GM03348 (cell line): Measurements from ENCODE around the gene SOAT1.
"Not testable (repeated sequence)": the region's sequence is repeated elsewhere in the genome, so short reads cannot be mapped to it uniquely, and the experiment has no call there.

Experiments used
- DNase-seq: peaks from one replicate; pipeline ENCODE4 v3.0.0; 2012; ENCODE audit warnings: low spot score

SOAT1 gene

DNA sequence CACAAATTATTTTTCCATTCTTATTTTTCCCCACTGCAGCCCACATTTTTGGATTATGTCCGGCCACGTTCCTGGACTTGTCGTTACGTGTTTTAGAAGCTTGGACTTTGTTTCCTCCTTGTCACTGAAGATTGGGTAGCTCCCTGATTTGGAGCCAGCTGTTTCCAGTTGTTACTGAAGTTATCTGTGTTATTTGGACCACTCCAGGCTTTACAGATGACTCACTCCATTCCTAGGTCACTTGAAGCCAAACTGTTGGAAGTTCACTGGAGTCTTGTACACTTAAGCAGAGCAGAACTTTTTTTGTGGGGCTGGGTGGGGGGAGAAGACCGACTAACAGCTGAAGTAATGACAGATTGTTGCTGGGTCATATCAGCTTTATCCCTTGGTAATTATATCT is 59.9 kb downstream of the SOAT1 start:
- DNase-seq: peak; percentile 33

DNA sequence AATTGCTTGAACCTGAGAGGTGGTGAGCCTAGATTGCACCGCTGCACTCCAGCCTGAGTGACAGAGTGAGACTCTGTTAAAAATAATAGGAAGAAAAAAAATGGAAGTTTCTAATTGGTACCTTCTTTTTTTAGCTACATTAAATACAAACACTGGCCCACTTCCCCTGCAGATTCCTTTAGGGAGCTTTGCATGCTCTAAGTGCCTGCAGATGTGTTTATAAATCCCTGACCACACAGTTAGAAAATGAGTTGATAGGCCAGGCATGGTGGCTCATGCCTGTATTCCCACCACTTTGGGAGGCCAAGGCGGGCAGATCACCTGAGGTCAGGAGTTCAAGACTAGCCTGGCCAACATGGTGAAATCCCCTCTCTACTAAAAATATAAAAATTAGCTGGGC is 68.0 kb downstream of the SOAT1 start:
- DNase-seq: not testable (repeated sequence)

DNA sequence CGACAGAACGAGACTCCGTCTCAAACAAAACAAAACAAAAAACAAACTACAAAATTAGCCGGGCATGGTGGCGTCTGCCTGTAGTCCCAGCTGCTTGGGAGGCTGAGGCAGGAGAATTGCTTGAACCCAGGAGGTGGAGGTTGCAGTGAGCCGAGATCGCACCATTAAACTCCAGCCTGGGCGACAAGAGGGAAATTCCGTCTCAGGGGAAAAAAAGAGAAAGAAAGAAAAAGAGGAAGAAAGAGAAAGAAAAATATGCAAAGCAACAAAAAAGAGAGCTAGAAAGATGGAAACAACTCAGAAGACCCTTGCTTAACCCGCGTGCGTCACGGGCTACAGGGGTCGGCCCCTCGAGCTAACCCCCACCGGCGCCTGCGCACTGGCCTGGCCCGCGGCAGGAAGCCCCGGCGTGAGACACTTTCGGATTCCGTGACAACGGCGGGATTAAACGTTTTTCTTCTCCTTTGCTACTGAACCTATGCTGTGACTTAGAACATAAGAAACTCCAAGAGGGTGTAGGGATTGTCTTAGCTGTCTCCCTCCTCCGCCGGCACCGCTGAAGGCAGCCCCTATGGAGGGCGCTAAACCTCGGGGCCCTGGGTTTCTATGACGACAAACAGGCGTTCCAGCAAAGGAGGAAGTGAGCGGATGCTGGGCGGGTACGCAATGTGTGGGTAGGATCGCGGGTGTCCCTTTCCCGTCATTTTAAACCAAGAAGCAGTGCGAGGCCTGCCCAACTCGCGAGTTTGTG is 71.9 kb downstream of the SOAT1 start, which contains the start of gene AXDND1:
Gene AXDND1, plus strand, starts transcription at position 630 of the 751 bp plus-strand sequence. CDS start 539 bp downstream, outside the sequence.
- DNase-seq: peak; percentile 92

DNA sequence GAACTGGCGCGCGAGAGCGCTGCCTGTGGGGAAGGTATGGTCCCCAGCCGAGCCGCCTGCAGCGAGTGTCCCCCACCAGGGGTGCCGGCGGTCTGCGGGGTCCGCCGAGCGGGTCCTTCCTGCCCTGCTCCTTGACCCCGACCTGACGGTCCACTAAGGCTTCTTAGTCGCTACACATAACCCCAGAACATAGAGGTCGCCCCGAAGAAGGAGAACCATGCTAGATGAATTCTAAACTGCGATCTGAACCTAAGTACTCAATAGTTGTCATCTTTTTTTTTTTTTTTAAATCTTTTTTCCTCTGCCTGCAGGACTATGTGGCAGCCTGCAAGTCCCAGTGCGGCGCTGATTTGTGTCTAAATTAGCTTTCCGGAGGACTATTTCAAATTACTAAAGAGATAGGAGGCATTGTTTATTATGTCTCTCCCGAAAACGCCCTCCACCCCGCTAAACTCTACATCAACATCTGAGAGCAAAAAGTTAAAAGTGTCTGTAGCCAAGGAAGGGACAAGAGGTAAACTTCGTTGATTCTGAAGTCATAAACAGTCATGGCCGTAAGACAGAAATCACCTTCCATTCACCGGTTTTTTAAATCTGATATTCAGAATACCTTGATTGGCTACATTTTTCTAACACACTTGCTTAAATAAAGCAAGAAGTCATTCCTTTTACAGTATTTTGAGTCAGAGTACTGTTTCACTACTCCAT is 72.7 kb downstream of the SOAT1 start:
- peak; percentile 5 for DNase-seq

DNA sequence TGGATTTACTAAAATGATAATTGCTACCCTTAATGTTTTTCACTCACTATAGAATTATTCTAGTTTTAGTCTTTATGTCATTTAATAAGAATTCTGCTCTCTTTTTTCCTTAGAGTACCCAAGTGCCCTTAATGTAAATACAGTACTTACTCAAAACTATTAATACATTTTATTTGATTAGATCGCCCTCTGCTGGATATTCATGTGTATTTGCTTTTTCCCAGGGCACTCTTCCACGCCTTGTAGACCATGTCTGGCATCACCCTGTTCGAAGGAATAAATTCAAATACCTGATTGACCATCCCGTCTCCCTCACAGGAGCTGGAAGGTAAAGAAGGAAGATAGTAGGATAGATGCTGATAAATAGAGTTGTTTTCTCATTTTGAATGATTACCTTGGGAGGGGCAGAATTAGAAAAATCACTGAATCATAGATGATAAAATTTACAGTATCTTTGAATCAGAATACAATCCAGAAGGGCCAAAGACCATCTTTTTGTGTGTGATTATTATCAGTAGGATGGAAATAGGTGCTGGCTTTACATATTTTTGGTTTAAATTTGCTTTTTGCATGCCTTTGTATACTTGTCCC is 76.2 kb downstream of the SOAT1 start:
- peak; percentile 78 for DNase-seq

DNA sequence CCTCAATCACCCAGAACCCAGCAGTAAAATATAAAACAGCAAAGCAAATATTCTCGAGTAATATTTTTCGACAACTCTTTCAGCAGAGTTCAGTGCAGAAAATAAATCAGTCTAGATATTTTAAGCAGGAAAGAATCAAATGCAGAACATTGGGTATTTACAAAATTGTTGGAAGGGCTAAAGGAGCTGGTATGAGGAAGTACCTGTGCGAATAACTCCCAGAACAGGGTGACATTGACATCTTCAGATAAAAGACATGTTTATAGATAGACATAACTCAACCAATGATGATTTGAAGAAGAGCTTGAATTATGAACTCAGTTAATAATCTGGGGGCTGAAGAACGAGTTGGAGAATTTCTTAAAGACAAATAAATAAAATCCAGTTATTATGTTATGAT is 78.6 kb downstream of the SOAT1 start:
- no peak for DNase-seq

DNA sequence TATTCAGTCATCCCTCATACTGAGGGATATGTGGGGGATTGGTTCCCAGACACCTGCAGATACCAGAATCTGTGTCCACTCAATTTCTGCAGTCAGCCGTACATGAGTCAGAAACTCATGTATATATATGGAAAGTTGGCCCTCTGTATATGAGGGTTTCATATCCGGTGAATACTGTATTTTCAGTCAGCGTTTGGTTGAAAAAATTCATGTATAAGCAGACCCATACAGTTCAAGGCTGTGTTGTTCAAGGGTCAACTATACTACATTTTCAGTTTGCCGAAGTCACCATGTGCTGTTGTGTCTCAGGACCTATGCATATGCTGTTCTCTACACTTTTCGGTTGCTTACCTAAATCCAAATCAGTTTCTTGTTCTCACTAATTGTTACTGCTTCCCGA is 82.6 kb downstream of the SOAT1 start:
- no peak for DNase-seq

DNA sequence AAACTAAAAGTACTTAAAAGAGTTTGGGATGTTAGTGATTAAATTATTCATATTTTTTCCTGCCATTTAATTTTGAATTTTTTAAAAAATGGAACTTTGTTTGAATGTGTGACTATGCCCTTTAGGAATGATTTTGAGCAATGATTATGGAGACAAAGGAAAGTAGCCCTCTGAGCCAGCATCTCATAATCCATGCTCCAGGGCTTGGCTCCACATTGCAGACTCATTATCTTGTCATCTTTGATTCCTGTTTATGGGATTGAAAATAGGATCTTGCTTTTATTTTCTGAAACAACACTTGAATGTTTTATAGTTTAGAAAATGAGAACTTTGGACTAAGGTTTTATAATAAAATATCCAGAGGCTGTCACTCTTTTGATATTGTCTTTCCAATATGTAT is 86.7 kb downstream of the SOAT1 start:
- DNase-seq: peak; percentile 30

DNA sequence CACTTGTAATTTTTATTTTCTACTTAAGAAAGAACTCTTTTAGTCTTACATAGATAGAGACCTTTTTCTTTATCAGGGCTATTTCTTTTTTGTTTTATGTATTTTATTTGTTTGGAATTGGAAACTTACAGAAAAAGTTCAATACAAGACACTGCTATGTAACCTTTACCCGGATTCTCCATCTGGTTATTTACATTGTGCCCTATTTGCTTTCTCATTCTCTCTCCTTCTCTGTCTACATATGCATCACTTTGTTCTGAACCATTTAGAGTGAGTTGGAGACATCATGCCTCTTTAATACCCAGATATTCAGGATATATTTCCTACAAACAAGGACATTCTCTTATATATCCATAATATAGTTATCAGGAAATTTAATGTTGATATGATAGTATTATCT is 90.4 kb downstream of the SOAT1 start:
- no peak for DNase-seq

DNA sequence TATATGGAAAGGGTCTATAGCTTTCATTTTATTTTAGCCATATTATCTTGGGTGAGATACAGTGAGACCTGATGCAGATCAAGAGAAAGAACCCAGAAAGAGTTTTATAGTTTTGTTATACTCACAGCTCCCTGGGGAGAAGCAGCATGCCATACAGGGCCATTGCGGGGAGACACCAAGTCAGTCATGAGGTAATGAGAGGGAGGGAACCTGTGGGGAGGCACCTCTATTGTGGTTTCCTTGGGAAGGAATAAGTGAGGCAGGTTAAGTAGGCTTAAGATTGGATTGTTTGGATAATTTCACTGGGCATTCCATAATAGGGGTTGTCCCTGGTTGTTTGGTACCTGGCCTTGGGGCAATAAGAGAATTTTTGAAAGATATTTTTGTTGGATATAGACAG is 91.9 kb downstream of the SOAT1 start:
- DNase-seq: no peak

DNA sequence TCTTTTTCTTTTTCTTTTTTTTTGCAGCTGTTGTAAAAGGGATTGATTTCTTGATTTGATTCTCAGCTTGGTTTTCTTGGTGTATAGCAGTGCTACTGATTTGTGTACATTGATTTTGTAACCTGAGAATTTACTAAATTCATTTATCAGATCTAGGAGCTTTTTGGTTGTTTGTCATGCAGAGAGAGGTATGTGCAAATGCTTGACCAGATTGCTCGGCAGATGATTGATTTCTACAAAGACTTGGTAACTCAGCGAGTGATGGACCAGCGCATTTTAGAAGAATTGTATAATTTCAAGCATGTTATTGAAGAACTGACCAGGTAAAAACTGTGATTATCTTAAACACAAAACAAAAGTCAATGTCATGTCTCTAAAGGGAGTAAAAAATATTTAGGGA is 100.1 kb downstream of the SOAT1 start:
- no peak for DNase-seq

DNA sequence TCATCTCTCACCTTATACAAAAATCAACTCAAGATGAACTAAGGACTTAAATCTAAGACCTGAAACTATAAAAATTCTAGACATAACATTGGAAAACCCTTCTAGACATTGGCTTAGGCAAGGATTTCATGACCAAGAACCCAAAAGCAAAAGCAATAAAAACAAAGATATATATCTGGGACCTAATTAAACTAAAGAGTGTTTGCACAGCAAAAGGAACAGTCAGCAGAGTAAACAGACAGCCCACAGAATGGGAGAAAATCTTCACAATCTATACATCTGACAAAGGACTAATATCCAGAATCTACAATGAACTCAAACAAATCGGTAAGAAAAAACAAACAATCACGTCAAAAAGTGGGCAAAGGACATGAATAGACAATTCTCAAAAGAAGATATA is 105.8 kb downstream of the SOAT1 start:
- not testable (repeated sequence) for DNase-seq
